H1 (cell line): ENCODE data around the gene SEMA3C.

Source experiments
- MAX ChIP-seq: IDR thresholded peaks from 2 replicates; pipeline ENCODE4 v1.6.1; 2012; ENCODE audit warnings: inconsistent platforms
- ZNF274 ChIP-seq: IDR thresholded peaks from 2 replicates; pipeline ENCODE4 v1.7.0; 2012; ENCODE audit warnings: low read length, borderline replicate concordance; ENCODE audit errors: extremely low read depth

GRCh38 chr7:80871228-80871627, 47.6 kb downstream of the SEMA3C start:
- TF ChIP-seq MAX (no peak), ZNF274 (no peak)
